SU-DHL-6 (cell line): Measurements from ENCODE around the gene TLK1.
"Not testable (repeated sequence)": the region's sequence is repeated elsewhere in the genome, so short reads cannot be mapped to it uniquely, and the experiment has no call there.

Experiments used
- H2AFZ ChIP-seq: fragments of 200-600 bp; sonication (generic); 2 replicates; pipeline ENCODE4 v1.6.1; 2014; ENCODE audit warnings: low read depth, mild to moderate bottlenecking, moderate library complexity, mixed read lengths, antibody characterized with exemption, low read length; ENCODE audit not compliant: severe bottlenecking
- H3F3A ChIP-seq: fragments of 200-600 bp; shearing (Covaris generic); 2 replicates; pipeline ENCODE4 v1.6.0; 2016; ENCODE audit warnings: antibody characterized with exemption, mild to moderate bottlenecking; ENCODE audit not compliant: insufficient read depth
- H3K27ac ChIP-seq: fragments of 200-600 bp; sonication (generic); 2 replicates; pipeline ENCODE4 v1.5.1; 2016; ENCODE audit warnings: low read depth, mild to moderate bottlenecking, low read length, moderate library complexity, mixed read lengths
- H3K27me3 ChIP-seq: fragments of 200-600 bp; sonication (generic), shearing (Covaris generic); 2 replicates; pipeline ENCODE4 v1.6.0; 2014; ENCODE audit warnings: mild to moderate bottlenecking, low read length
- H3K36me3 ChIP-seq: fragments of 200-600 bp; sonication (generic); 2 replicates; pipeline ENCODE4 v1.6.1; 2014; ENCODE audit warnings: mild to moderate bottlenecking, low read length, mixed read lengths
- H3K4me2 ChIP-seq: fragments of 300-600, 200-600 bp; shearing (Covaris generic), sonication (generic); 2 replicates; pipeline ENCODE4 v1.6.0; 2014; ENCODE audit warnings: low read length, low read depth, mild to moderate bottlenecking; ENCODE audit not compliant: poor library complexity, severe bottlenecking
- H3K4me3 ChIP-seq: fragments of 200-600 bp; sonication (generic); 2 replicates; pipeline ENCODE4 v1.5.1; 2014; ENCODE audit warnings: antibody characterized with exemption, low read length, mild to moderate bottlenecking, mixed read lengths; ENCODE audit not compliant: insufficient read depth, poor library complexity, severe bottlenecking
- H3K79me2 ChIP-seq: fragments of 200-600 bp; sonication (generic); 2 replicates; pipeline ENCODE4 v1.6.1; 2014; ENCODE audit warnings: mild to moderate bottlenecking, low read length, moderate library complexity; ENCODE audit not compliant: insufficient read depth
- H3K9ac ChIP-seq: fragments of 200-600 bp; sonication (generic); 2 replicates; pipeline ENCODE4 v1.7.0; 2014; ENCODE audit warnings: mild to moderate bottlenecking, low read length
- H3K9me2 ChIP-seq: fragments of 200-600 bp; sonication (generic); replicated peaks from 2 replicates; pipeline ENCODE4 v1.6.1; 2014; ENCODE audit warnings: low read length; ENCODE audit not compliant: insufficient read depth
- H3K9me3 ChIP-seq: fragments of 200-600 bp; sonication (generic); 2 replicates; pipeline ENCODE4 v1.6.1; 2014; ENCODE audit warnings: low read length, mixed read lengths; ENCODE audit not compliant: insufficient read depth
- H4K20me1 ChIP-seq: fragments of 200-600 bp; sonication (generic); 2 replicates; pipeline ENCODE4 v1.6.1; 2014; ENCODE audit warnings: low read depth, mild to moderate bottlenecking, antibody characterized with exemption, low read length, moderate library complexity, mixed read lengths
- CTCF ChIP-seq: fragments of 200-600 bp; sonication (generic); IDR thresholded peaks from one replicate; pipeline ENCODE4 v1.5.1; 2017; ENCODE audit warnings: antibody characterized with exemption, mild to moderate bottlenecking, low read length, moderate library complexity; ENCODE audit not compliant: insufficient read depth, poor library complexity, severe bottlenecking
- EZH2phosphoT487 ChIP-seq: fragments of 200-600 bp; sonication (generic), shearing (Covaris generic); conservative IDR thresholded peaks from 2 replicates; pipeline ENCODE4 v1.6.1; 2018; ENCODE audit warnings: mild to moderate bottlenecking, antibody characterized with exemption, low read length, moderate library complexity, mixed read lengths

The TLK1 gene

GRCh38 chr2:171100370-171100769, 60.3 kb downstream of the TLK1 start:
- H3F3A ChIP-seq = peaks cover 4% of the 10 kb centered on the region
- H2AFZ ChIP-seq = no peak overlapping the region
- no peaks in the 10 kb centered on the region for H3K9me2 ChIP-seq
- no peaks in the 10 kb centered on the region for H3K27me3 ChIP-seq
- H3K9me3 ChIP-seq = peaks cover 21% of the 10 kb centered on the region; the same call in 1 of the 2 replicates
- H3K4me3 ChIP-seq = no peak overlapping the region
- no peak for TF ChIP-seq CTCF
- no peak for TF ChIP-seq EZH2phosphoT487
- H3K9ac ChIP-seq = no peak overlapping the region
- H3K36me3 ChIP-seq = peaks cover 54% of the 10 kb centered on the region
- H3K79me2 ChIP-seq = peaks cover 99% of the 10 kb centered on the region
- H3K27ac ChIP-seq = no peak overlapping the region
- peaks cover 19% of the 10 kb centered on the region for H4K20me1 ChIP-seq
- no peak overlapping the region for H3K4me2 ChIP-seq

GRCh38 chr2:171098607-171099006, 62.1 kb downstream of the TLK1 start:
- Histone ChIP-seq H2AFZ (no peak overlapping the region), H3K9ac (no peak overlapping the region), H3K36me3 (peaks cover 52% of the 10 kb centered on the region), H4K20me1 (peaks cover 30% of the 10 kb centered on the region), H3K27ac (no peak overlapping the region), H3K4me2 (no peak overlapping the region), H3K9me2 (no peaks in the 10 kb centered on the region), H3F3A (peaks cover 4% of the 10 kb centered on the region), H3K4me3 (no peak overlapping the region), H3K9me3 (peaks cover 21% of the 10 kb centered on the region; the same call in 1 of the 2 replicates), H3K27me3 (no peaks in the 10 kb centered on the region), H3K79me2 (peaks cover 99% of the 10 kb centered on the region)
- no peak for TF ChIP-seq CTCF
- no peak for TF ChIP-seq EZH2phosphoT487

- H3K4me2 ChIP-seq = no peak overlapping the region
- no peak overlapping the region for H3K9ac ChIP-seq
- no peak overlapping the region for H2AFZ ChIP-seq
- H3F3A ChIP-seq = no peaks in the 10 kb centered on the region; the same call in 1 of the 2 replicates
- TF ChIP-seq EZH2phosphoT487 (no peak), CTCF (no peak)
- H3K36me3 ChIP-seq = peaks cover 37% of the 10 kb centered on the region
- no peaks in the 10 kb centered on the region for H3K9me2 ChIP-seq
- H3K79me2 ChIP-seq = peaks cover 100% of the 10 kb centered on the region
- no peak overlapping the region for H3K4me3 ChIP-seq
- H3K27me3 ChIP-seq = no peaks in the 10 kb centered on the region
- H3K27ac ChIP-seq = no peak overlapping the region
- peaks cover 16% of the 10 kb centered on the region; the same call in 1 of the 2 replicates for H3K9me3 ChIP-seq
- H4K20me1 ChIP-seq = peaks cover 34% of the 10 kb centered on the region
Measured at GRCh38 chr2:171095014-171095582, 65.6 kb downstream of the TLK1 start.

GRCh38 chr2:171091517-171091916, 69.2 kb downstream of the TLK1 start:
- Histone ChIP-seq H3F3A (peaks cover 17% of the 10 kb centered on the region; the same call in 1 of the 2 replicates), H4K20me1 (peaks cover 32% of the 10 kb centered on the region), H3K79me2 (peaks cover 98% of the 10 kb centered on the region)
- not testable (repeated sequence) for H2AFZ ChIP-seq, H3K27me3 ChIP-seq, H3K36me3 ChIP-seq, H3K9me2 ChIP-seq, H3K9ac ChIP-seq, H3K4me2 ChIP-seq, H3K27ac ChIP-seq, H3K9me3 ChIP-seq, H3K4me3 ChIP-seq
